Loucy (cell line): ENCODE measurements around the gene SHBG.

Experiments used
- H2AFZ ChIP-seq: fragments of 200-600 bp; sonication (generic); 2 replicates; pipeline ENCODE4 v1.6.0; 2016; ENCODE audit warnings: antibody characterized with exemption, mild to moderate bottlenecking, low read length, moderate library complexity
- H3F3A ChIP-seq: fragments of 200-600 bp; 2 replicates; pipeline ENCODE4 v1.6.0; 2016; ENCODE audit warnings: antibody characterized with exemption, low read depth, mild to moderate bottlenecking
- H3K27me3 ChIP-seq: fragments of 200-600 bp; sonication (generic); 2 replicates; pipeline ENCODE4 v1.6.1; 2014; ENCODE audit warnings: low read length, mild to moderate bottlenecking; ENCODE audit not compliant: insufficient read depth, poor library complexity, severe bottlenecking
- H3K36me3 ChIP-seq: fragments of 200-600 bp; sonication (generic); 2 replicates; pipeline ENCODE4 v1.6.1; 2016; ENCODE audit warnings: low read length; ENCODE audit not compliant: insufficient read depth
- H3K4me1 ChIP-seq: fragments of 200-600 bp; sonication (generic); 2 replicates; pipeline ENCODE4 v1.5.1; 2014; ENCODE audit warnings: low read length, mild to moderate bottlenecking; ENCODE audit not compliant: insufficient read depth, poor library complexity, severe bottlenecking
- H3K4me2 ChIP-seq: fragments of 200-600 bp; sonication (generic); 2 replicates; pipeline ENCODE4 v1.6.0; 2014; ENCODE audit warnings: antibody characterized with exemption, low read length, low read depth, mild to moderate bottlenecking; ENCODE audit not compliant: poor library complexity, severe bottlenecking
- H3K4me3 ChIP-seq: fragments of 200-600 bp; sonication (generic); 2 replicates; pipeline ENCODE4 v1.5.1; 2014; ENCODE audit warnings: low read length, mild to moderate bottlenecking, mixed read lengths; ENCODE audit not compliant: poor library complexity, severe bottlenecking
- H3K79me2 ChIP-seq: fragments of 200-600 bp; sonication (generic); 2 replicates; pipeline ENCODE4 v1.6.1; 2014; ENCODE audit warnings: low read length; ENCODE audit not compliant: insufficient read depth
- H3K9ac ChIP-seq: fragments of 200-600 bp; sonication (generic); 2 replicates; pipeline ENCODE4 v1.6.0; 2014; ENCODE audit warnings: mild to moderate bottlenecking, low read depth, low read length, moderate library complexity; ENCODE audit not compliant: poor library complexity, severe bottlenecking
- H3K9me2 ChIP-seq: fragments of 200-600 bp; sonication (generic); replicated peaks from 2 replicates; pipeline ENCODE4 v1.6.1; 2016; ENCODE audit warnings: low read depth, low read length, mixed read lengths
- H3K9me3 ChIP-seq: fragments of 200-600 bp; sonication (generic); 2 replicates; pipeline ENCODE4 v1.6.1; 2014; ENCODE audit warnings: mild to moderate bottlenecking, antibody characterized with exemption, low read length, low read depth; ENCODE audit not compliant: insufficient read depth
- H4K20me1 ChIP-seq: fragments of 200-600 bp; sonication (generic); 2 replicates; pipeline ENCODE4 v1.6.0; 2014; ENCODE audit warnings: antibody characterized with exemption, low read length, mild to moderate bottlenecking; ENCODE audit not compliant: insufficient read depth, poor library complexity, severe bottlenecking
- CTCF ChIP-seq: fragments of 200-600 bp; sonication (generic); conservative IDR thresholded peaks from 2 replicates; pipeline ENCODE4 v1.5.1; 2014; ENCODE audit warnings: mild to moderate bottlenecking, antibody characterized with exemption, low read length
- EZH2phosphoT487 ChIP-seq: fragments of 200-600 bp; IDR thresholded peaks from 2 replicates; pipeline ENCODE4 v1.6.1; 2018; ENCODE audit warnings: antibody characterized with exemption, mild to moderate bottlenecking, moderate library complexity, borderline replicate concordance

Gene SHBG

GRCh38 chr17:7652388-7653356, 22.7 kb downstream of the SHBG start:
- Histone ChIP-seq H4K20me1 (no peaks in the 10 kb centered on the region), H2AFZ (no peak overlapping the region), H3K4me1 (no peaks in the 10 kb centered on the region), H3K9ac (no peak overlapping the region), H3K27me3 (no peaks in the 10 kb centered on the region), H3K9me3 (no peaks in the 10 kb centered on the region), H3K9me2 (no peaks in the 10 kb centered on the region), H3K79me2 (no peaks in the 10 kb centered on the region), H3F3A (no peaks in the 10 kb centered on the region), H3K4me3 (no peak overlapping the region), H3K4me2 (no peak overlapping the region), H3K36me3 (no peaks in the 10 kb centered on the region)
- TF ChIP-seq EZH2phosphoT487 (no peak), CTCF (no peak)

GRCh38 chr17:7654832-7655540, 25.1 kb downstream of the SHBG start:
- Histone ChIP-seq H3K27me3 (no peaks in the 10 kb centered on the region), H3K9me3 (no peaks in the 10 kb centered on the region), H3K4me2 (no peak overlapping the region), H3K9me2 (no peaks in the 10 kb centered on the region), H3F3A (no peaks in the 10 kb centered on the region), H3K36me3 (no peaks in the 10 kb centered on the region), H3K79me2 (no peaks in the 10 kb centered on the region), H3K4me3 (no peak overlapping the region), H2AFZ (no peak overlapping the region), H4K20me1 (no peaks in the 10 kb centered on the region), H3K9ac (no peak overlapping the region), H3K4me1 (no peaks in the 10 kb centered on the region)
- no peak for TF ChIP-seq CTCF
- no peak for TF ChIP-seq EZH2phosphoT487

GRCh38 chr17:7655541-7655840, 25.6 kb downstream of the SHBG start:
- no peak for TF ChIP-seq CTCF
- no peak for TF ChIP-seq EZH2phosphoT487
- Histone ChIP-seq H2AFZ (no peak overlapping the region), H3K4me1 (no peaks in the 10 kb centered on the region), H3K9me3 (no peaks in the 10 kb centered on the region), H3K4me2 (no peak overlapping the region), H3F3A (no peaks in the 10 kb centered on the region), H3K79me2 (no peaks in the 10 kb centered on the region), H3K27me3 (no peaks in the 10 kb centered on the region), H3K9me2 (no peaks in the 10 kb centered on the region), H3K4me3 (no peak overlapping the region), H3K9ac (no peak overlapping the region), H4K20me1 (no peaks in the 10 kb centered on the region), H3K36me3 (no peaks in the 10 kb centered on the region)
